HG03378 (cell line): ENCODE measurements around the gene TMED4.
"Not testable (repeated sequence)": the region's sequence is repeated elsewhere in the genome, so short reads cannot be mapped to it uniquely, and the experiment has no call there.

Experiments used
- ATAC-seq: cut with Tn5 transposase; IDR thresholded peaks from one replicate; pipeline ENCODE4 v1.9.1; 2021; ENCODE audit warnings: mild to moderate bottlenecking, moderate library complexity; ENCODE audit not compliant: unreplicated experiment

The TMED4 gene

GRCh38 chr7:44608916-44609648 is 27.1 kb upstream of the TMED4 start:
- no peak for ATAC-seq

DNA sequence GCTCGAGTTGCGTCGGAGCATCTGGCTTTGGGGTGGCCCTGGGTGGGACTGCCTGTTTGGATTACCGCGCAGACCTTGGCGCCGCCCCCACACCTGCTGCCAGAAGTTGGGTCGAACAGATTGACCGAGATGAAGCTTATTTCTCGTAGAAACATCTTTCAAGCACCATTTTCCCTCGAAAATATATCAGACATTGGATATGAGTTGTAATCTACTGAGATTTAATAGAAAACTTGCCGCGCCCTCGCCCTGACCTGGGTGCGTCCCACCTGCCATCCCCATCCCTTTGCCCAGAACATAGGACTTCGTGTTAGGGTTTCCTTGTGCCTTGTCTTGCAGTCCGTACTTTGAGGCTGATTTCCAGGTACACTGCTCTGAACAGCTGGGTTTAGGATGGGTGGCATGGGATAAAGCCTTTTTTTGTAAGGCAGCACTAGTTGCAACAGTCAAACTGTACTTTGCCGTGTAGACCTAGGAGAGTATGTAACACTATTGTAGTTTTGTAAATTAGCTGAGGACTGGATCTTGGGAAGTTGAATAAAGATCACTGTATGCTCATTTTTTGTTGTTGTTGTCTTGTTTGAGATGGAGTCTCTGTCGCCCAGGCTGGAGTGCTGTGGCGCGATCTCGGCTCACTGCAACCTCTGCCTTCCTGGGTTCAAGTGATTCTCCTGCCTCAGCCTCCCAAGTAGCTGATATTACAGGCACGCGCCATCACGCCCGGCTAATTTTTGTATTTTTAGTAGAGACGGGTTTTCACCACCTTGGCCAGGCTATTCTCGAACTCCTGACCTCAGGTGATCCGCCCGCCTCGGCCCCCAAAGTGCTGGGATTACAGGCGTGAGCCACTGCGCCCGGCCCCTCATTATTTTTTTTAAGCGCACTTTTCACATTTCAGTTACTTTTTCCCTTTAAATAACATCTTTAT is 25.4 kb upstream of the TMED4 start:
- no peak for ATAC-seq

DNA sequence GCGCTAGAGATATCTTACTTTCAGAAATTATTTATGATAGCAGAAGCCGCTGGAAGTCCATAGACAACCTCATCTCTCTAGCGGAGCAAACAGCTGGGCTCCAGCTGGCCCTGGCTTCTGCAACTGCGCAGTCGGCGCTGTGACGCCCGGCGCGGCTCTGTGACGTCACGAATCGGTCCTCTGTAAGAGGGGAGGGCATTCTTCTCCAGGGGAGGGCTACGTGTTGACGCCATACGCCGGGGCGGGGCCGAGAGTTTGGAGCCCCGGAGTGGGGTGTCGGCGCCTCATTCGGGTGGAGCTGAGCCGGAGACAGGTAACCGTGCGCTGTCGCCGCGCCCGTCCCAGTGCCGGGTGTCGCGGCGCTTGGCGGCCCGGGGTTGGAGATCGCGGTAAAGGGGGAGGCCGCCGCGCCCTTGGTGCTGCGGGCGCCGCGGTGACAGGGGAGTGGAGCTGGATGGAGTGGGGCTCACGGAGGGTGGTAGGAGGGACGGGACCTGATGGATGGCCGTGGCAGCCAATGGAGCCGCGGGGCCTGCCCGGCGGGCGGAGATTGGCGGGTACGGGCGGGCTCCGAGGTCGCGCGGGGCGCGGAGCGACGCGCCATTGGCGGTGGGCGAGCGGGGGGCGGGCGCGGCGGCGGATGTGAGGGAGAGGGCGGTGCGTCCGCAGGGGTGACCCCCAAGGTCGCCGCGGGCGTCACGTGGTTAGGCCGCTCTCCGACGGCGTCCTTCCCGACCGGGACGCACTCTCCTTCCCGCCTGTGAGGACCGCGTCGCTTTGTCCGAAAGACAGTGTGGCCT is 24.5 kb upstream of the TMED4 start, which contains the start of gene OGDH:
OGDH (plus strand) TSS at position 287 of the 800 bp plus-strand sequence. CDS start 17,717 bp downstream, outside the sequence.
- ATAC-seq = peak; percentile 83

DNA sequence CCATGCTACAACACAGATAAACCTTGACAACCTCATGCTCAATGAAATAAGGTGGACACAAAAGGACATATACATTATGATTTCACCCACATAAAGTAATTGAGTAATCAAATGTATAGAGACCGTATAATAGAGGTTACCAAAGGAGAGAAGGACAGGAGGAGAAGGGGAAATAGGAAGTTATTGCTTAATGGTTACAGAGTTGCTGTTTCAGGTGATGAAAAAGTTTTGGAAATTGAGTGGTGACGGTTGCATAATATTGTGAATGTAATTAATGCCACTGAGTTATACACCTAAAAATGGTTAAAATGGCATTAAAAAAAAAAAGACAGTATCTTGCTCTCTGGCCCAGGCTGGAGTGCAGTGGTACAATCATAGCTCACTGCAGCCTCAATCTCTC is 22.9 kb upstream of the TMED4 start:
- no peak for ATAC-seq

- no peak for ATAC-seq
Measured at GRCh38 chr7:44603193-44603592, 21.2 kb upstream of the TMED4 start.

DNA sequence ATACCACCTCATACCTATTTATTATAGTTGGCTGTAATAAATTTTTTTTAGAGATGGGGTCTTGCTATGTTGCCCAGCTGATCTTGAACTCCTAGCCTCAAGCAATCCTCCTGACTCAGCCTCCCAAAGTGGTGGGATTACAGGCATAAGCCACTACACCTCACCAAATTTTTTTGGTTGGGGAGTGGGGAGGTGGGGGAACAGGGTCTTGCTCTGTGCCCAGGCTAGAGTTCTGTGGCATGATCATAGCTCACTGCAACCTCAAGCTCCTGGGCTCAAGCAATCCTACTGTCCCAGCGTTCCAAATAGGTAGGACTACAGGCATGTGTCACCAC is 20.5 kb upstream of the TMED4 start:
- no peak for ATAC-seq

- ATAC-seq = no peak
Measured at GRCh38 chr7:44599222-44599621, 17.2 kb upstream of the TMED4 start.

- ATAC-seq = not testable (repeated sequence)
Measured at GRCh38 chr7:44597181-44597580, 15.2 kb upstream of the TMED4 start.

DNA sequence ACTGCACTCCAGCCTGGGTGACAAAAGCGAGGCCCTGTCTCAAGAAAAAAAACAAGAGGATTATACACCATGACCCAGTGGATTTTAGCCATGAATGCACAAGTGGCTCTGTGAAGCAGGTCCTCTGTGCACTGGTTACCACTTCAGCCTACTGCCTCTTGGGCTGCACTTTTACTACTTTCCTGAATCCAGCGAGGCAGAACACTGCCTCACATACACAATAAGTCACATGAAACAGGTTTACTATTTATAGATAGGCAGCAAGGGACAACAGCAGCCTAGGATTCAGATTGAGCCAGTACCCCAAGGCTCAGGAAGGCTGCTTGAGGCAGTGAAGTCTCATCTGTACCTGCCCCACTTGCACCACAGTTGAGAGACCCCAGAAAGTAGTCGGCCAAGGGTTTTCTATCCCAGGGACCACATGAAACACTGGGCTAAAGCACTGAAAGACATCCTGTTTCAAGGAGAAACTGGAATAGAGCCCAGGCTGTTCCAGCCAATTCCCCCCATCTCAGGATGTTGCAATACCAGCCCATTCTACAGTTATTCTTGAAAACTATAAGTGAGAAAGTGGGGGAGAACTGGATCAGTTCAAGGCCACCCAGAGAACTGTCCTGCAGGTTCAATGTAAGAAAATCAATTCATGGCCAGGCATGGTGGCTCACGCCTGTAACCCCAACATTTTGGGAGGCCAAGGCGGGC is 14.1 kb upstream of the TMED4 start:
- ATAC-seq = no peak

DNA sequence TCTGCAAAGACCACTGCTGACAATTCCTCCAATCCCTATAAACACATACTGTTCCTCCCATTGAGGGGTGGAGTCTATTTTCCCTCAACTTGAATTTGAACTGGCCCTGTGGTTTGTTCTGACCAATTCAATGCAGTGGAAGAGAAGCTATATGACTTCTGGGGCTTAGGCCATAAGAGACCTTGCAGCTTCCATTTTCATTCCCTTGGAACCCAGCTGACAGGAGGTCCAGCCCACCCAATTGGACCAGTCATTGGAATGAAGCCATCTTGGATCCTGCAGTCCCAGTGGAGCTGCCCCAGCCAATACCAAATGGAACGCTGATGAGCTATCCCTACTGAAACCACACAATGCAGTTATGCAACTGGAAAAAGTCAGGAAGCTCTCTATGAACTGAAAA is 8.9 kb upstream of the TMED4 start:
- no peak for ATAC-seq

DNA sequence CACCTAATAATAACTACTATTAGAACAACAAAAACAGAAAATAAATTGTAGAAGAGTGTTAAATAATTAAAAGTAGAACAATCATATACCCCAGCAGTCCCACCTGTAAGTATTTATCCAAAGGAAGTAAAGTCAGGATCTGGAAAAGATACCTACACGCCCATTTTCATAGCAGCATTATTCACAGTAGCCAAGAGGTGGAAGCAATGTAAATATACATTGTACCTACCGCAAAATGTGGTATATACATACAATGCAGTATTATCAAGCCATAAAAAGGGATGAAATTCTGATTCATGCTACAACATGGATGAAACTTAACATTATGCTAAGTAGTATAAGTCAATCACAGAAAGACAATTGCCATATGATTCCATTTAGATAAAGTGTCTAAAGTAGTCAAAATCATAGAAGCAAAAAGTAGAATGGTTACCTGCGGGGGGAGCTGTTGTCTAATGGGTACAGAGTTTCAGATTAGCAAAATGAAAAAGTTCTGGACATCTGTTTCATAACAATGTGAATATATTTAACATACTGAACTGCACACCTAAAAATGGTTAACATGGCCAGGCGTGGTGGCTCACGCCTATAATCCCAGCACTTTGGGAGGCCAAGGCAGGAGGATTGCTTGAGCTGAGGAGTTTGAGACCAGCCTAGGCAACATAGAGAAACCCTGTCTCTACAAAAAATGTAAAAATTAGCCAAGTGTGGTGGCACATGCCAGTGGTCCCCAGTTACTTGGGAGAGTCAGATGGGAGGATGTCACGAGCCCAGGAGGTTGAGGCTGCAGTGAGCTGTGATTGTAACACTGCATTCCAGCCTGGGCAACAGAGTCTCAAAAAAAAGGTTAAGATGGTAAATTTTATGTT is 6.0 kb upstream of the TMED4 start:
- no peak for ATAC-seq

- no peak for ATAC-seq
Measured at GRCh38 chr7:44583146-44583865, 1.3 kb upstream of the TMED4 start.

DNA sequence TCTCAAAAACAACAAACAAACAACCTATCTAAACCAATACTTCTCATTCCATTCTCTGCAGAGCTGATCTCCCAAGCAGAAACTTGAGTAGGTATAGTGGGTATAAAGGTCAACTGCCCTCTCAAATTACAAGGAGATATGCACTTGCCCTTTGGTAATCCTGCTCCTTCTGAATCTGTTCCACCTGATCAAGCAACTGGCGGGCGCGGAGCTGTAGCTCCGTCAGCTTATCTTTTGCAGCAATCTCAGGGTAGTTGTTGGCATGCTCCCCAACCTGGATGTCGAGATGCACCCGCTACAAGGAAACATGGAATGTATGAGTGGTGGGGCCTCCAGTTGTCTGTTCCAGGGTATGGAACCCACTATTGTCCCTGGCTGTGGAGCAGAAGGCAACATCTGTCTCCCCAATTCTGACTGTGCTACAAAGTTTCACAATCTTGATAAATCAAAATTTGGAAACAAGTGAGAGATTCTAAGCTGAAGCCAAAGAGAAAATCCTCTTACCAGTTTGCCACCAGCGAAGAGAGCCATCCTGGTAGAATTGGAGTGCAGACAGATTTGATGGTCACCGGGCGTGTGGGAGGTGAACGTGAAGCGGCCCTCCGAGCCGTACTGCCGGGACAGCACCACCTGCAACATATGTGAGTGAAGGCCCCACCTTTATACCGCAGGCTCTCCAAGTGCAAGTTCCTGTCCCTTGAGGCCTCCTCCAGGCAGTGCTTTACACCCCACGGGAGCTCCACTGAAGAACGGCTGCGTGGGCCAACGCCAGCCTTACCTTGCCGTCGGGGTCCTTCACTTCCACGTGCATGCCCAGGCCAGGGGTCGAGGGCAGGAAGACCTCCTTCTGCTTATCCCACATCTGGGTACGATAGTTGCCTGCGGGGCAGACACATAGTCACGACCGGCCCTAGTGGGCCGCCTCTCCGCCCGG is 819 bp downstream of the TMED4 start:
- peak; percentile 22 for ATAC-seq

DNA sequence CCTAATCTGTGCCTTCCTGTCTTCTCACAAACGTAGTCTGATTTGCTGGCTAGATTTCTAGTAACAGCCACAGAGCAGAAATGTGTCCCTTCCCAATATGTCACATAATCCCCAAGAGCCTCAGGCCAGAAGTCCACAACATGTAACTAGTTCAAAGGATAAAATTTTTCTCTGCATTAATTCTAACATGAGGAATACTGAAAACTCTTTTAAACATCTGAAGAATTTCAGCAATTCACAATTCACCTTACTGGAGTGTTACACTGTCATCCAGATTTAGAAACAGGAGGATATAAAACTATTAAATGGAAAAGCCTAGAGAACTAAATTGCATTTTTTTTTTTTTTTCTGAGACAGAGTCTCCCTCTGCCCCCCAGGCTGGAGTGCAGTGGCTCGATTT is 5.8 kb downstream of the TMED4 start:
- no peak for ATAC-seq

GRCh38 chr7:44575054-44575453 is 7.0 kb downstream of the TMED4 start:
- no peak for ATAC-seq

DNA sequence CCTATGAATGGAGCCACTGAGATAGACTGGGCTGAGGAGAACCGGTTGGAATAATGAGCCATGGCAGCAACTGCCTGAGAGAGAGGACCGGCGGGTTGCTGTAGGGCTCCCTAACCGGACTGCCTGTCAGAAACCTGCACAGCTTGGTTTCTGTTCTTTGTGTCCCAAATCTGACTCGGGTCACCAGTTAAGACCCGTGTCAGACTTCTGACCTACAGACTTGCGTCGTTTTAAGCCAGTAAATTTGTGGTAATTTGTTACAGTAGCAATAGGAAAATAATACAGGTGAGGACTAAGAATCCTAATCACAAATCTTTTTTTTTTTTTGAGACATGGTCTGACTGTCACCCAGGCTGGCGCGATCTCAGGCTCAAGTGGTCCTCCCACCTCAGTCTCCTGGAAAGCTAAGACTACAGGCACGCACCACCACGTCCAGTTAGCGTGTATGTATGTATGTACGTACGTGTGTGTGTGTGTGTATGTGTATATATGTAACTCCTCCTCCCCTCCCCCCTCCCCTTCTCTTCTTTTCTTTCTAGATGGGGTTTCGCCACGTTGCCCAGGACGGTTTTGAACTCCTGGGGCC is 7.7 kb downstream of the TMED4 start:
- ATAC-seq = no peak

DNA sequence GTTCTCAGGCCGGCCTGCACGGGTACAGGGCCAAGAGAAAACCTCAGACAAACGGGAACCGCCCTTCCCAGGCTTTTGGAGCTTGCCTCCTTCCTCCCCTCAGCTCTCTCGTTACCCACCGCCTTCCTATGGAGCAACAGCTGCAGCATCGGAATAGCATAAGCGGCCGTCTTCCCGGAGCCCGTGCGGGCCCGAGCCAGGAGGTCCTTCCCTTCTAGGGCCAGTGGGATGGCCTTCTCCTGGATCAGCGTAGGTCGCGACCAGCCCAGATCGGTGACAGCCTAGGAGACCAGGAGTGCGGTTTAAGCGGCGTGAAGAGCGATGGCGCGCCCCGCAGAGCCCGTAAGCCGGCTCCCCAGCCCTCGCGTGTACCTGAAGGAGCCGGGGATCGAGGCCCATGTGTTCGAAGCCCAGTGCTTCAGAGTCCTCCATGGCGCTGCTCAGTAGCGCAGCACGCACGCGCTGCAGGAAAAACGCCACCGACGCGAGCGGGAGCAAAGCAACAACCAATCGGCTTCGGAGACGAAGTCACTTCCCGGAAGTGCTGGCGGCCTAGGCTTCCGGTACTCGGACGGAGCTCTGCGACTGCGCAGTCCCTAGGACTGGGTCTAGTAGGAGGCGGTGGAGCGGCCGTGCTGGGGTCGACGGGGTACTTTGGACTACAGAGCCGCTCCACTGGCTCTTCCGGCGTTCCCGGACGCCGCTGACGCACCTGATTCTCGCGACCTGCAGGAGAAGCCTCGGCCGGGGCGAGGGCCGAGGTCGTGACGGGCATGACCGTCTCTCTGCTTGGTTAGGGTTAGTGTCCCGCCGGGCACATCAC is 8.4 kb downstream of the TMED4 start, which contains the start of gene DDX56:
DDX56 (minus strand) TSS at position 445 of the 823 bp plus-strand sequence; CDS start at position 432, 13 bp downstream.
- peak; percentile 95 for ATAC-seq
